Retinal pigment epithelial cell (primary cell): ENCODE measurements around the gene TNIP2.
A peak's percentile ranks its signal among the peaks of the same experiment; 100 is the strongest.
"Not testable (repeated sequence)": the region's sequence is repeated elsewhere in the genome, so short reads cannot be mapped to it uniquely, and the experiment has no call there.

Source experiments
- DNase-seq: peaks from one replicate; pipeline ENCODE4 v3.0.0-alpha.2; 2010; ENCODE audit warnings: low read depth
- H3K4me3 ChIP-seq: 2 replicates; pipeline ENCODE4 v1.5.1; 2011; ENCODE audit warnings: mild to moderate bottlenecking, low read length, control low read depth, moderate library complexity
- CTCF ChIP-seq: conservative IDR thresholded peaks from 2 replicates; pipeline ENCODE4 v1.5.1; 2011; ENCODE audit warnings: low read depth, low read length, control low read depth, inconsistent platforms

Gene TNIP2

GRCh38 chr4:2767046-2767704 is 11.0 kb upstream of the TNIP2 start:
- no peak overlapping the region for H3K4me3 ChIP-seq
- DNase-seq: no peak
- no peak for TF ChIP-seq CTCF

- no peak for DNase-seq
- no peak for TF ChIP-seq CTCF
Observed at GRCh38 chr4:2765832-2766526, 9.8 kb upstream of the TNIP2 start.

GRCh38 chr4:2763511-2763967 is 7.4 kb upstream of the TNIP2 start:
- no peak for TF ChIP-seq CTCF
- peak overlapping the region; percentile 36 for H3K4me3 ChIP-seq
- no peak for DNase-seq

More at GRCh38 chr4:2765832-2766526, 9.8 kb upstream of the TNIP2 start:
- H3K4me3 ChIP-seq: no peak overlapping the region

DNA sequence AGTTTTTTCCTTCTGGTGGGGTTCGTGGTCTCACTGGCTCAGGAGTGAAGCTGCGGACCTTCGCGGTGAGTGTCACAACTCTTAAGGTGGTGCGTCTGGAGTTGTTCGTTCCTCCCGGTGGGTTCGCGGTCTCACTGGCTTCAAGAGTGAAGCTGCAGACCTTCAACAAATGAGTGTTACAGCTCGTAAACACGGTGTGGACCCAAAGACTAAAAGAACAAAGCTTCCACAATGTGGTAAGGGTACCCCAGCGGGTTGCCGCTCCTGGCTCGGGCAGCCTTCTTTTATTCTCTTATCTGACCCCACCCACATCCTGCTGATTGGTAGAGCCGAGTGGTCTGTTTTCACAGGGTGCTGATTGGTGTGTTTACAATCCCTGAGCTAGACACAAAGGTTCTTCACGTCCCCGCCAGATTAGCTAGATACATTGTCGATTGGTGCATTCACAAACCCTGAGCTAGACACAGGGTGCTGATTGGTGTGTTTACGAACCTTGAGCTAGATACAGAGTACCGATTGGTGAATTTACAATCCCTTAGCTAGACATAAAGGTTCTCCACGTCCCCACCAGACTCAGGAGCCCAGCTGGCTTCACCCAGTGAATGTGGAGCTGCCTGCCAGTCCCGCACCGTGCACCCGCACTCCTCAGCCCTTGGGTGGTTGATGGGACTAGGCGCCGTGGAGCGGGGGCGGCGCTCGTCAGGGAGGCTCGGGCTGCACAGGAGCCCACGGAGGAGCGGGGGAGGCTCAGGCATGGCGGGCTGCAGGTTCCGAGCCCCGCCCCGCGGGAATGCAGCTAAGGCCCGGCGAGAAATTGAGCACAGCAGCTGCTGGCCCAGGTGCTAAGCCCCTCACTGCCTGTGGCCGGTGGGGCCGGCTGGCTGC is 6.6 kb upstream of the TNIP2 start:
- not testable (repeated sequence) for DNase-seq, H3K4me3 ChIP-seq

DNA sequence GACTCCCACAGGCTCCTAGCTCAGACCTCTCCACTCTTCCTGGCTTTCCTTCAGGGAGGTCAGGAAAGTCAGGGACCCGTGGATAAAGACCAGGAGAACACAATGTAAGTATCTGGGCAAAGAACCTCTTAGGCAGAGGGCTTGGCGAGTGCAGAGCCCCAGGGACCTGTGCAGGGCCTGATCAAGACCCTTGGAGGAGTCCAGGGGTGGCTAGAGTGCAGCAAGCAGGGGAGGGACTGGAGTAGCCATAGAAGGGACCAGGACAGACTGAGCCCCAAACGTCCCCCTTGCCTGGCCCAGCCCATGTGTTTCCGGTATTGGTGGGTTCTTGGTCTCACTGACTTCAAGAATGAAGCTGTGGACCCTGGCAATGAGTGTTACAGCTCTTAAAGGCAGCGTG is 5.9 kb upstream of the TNIP2 start:
- no peak overlapping the region for H3K4me3 ChIP-seq
- TF ChIP-seq CTCF: no peak

GRCh38 chr4:2761035-2761923 is 5.1 kb upstream of the TNIP2 start:
- H3K4me3 ChIP-seq: no peak overlapping the region
- peak; percentile 15 for TF ChIP-seq CTCF
- no peak for DNase-seq

More for the DNA sequence above, 5.9 kb upstream of the TNIP2 start:
- DNase-seq: no peak
